Stimulated activated naive CD8-positive, alpha-beta T cell treated with anti-CD3 and anti-CD28 coated beads, Interleukin-15, Interleukin-2, amounts not matched to agents 100 U/mL and 50 U/mL, for 24 hours (primary cell): ENCODE results near the gene FUNDC1.
"Not testable (repeated sequence)": the region's sequence is repeated elsewhere in the genome, so short reads cannot be mapped to it uniquely, and the experiment has no call there.

Source experiments
- ATAC-seq: fragments of 150-1000 bp; cut with Tn5 transposase; one replicate; pipeline ENCODE4 v1.10.0; 2021
- DNase-seq: peaks from one replicate; pipeline ENCODE4 v3.0.0; 2021

FUNDC1 gene, protein sequence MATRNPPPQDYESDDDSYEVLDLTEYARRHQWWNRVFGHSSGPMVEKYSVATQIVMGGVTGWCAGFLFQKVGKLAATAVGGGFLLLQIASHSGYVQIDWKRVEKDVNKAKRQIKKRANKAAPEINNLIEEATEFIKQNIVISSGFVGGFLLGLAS

DNA sequence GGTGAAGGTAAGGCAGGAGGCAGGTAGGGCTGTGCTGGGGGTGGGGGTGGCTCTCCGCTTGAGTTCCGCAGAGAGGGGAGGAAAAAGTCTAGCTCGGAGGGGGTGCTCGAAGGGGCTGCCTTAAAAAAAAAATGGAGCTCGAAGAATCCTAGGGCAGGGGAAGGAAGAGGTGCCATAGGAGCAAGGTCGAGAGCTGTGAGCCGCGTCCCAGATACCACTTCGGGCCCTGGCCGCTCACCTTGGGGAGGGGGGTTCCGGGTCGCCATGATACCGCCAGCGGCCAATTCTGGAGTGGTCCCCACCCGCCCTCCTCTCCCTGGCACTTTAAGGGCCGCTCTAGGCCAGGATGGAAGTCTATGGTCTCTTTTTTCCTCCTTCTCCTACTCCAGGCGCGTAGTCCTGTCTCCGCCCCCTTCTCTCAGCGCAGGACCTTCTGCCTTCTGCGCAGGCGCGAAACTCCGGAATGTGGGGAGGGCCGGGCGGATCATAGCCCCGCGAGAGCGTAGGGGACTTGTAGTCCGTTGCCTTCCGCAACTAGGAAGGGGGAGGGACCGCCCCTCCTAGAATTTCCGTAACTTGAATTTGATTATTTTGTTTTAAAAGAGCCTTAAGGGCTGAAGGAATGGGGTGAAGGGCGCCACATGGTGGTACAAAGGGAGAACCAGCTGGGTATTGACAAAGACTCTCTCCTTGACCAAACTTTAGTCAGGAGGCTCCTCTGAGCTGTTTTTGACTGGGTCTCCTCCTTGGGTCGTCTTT is at the start of gene FUNDC1:
Gene FUNDC1, minus strand, starts transcription at position 293 of the 759 bp plus-strand sequence. Its CDS starts 27 bp downstream, at position 266.
- ATAC-seq (peak; percentile 99), DNase-seq (peak; percentile 88)

GRCh38 chrX:44585866-44586265 is 43.2 kb upstream of the FUNDC1 start:
- DNase-seq, result no peak
- ATAC-seq, result no peak

DNA sequence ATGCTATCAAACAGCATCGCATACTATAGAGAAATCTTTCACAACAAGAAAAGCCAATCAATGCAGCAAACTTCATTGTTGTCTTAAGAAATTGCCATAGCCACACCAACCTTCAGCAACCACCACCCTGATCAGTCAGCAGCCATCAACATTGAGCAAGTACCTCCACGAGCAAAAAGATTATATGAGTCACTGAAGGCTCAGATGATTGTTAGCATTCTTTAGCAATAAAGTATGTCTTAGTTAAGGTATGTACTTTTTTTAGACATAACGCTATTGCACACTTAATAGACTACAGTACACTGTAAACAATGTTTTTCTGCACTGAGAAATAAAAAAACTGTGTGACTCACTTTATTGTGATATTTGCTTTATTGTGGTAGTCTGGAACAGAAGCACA is 37.8 kb upstream of the FUNDC1 start:
- ATAC-seq, result no peak

GRCh38 chrX:44572340-44572938 is 29.8 kb upstream of the FUNDC1 start:
- no peak for ATAC-seq
- no peak for DNase-seq

More for the DNA sequence above, 37.8 kb upstream of the FUNDC1 start:
- no peak for DNase-seq

- no peak for ATAC-seq
- DNase-seq, result no peak
Measured at GRCh38 chrX:44570522-44570921, 27.9 kb upstream of the FUNDC1 start.

GRCh38 chrX:44569122-44569521 is 26.5 kb upstream of the FUNDC1 start:
- ATAC-seq (no peak), DNase-seq (no peak)

- ATAC-seq, result no peak
- no peak for DNase-seq
Measured at GRCh38 chrX:44568196-44568595, 25.5 kb upstream of the FUNDC1 start.

GRCh38 chrX:44561896-44562295 is 19.2 kb upstream of the FUNDC1 start:
- DNase-seq, ATAC-seq: not testable (repeated sequence)

- DNase-seq (no peak), ATAC-seq (no peak)
Measured at GRCh38 chrX:44550563-44550962, 7.9 kb upstream of the FUNDC1 start.

- not testable (repeated sequence) for DNase-seq, ATAC-seq
Measured at GRCh38 chrX:44545454-44545853, 2.8 kb upstream of the FUNDC1 start.

DNA sequence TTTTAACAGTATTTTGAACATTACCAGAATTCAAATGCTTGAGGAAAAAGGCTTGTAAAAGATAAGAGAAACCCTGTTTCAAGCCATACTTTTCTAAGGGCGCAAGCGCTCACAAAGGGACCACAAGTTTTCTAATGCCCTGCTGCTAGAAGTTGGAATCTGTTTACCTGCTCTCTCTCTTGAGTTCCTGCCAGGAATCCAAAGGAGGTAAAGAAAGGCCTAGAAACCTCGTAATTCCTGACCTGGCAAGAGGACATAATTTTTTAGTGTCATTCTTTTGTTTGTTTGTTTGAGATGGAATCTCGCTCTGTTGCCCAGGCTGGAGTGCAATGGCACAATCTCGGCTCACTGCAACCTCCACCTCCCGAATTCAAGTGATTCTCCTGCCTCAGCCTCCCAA is 1.4 kb upstream of the FUNDC1 start:
- ATAC-seq (no peak), DNase-seq (no peak)

DNA sequence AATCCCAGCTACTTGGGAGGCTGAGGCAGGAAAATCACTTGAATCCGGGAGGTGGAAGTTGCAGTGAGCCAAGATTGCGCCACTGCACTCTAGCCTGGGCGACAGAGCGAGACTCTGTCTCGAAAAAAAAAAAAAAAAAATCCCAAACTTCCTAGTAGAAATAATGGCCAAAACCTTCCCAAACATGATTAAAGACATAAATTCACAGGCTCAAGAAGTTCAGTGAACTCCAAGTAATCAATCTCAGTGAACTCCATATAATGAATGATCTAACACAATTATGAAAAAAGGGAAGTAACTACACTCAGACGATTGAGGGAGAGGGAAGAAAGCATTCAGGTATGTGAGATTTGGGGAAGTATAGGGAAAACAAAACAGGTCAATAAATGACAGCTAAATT is 6.5 kb downstream of the FUNDC1 start:
- ATAC-seq (no peak), DNase-seq (no peak)

DNA sequence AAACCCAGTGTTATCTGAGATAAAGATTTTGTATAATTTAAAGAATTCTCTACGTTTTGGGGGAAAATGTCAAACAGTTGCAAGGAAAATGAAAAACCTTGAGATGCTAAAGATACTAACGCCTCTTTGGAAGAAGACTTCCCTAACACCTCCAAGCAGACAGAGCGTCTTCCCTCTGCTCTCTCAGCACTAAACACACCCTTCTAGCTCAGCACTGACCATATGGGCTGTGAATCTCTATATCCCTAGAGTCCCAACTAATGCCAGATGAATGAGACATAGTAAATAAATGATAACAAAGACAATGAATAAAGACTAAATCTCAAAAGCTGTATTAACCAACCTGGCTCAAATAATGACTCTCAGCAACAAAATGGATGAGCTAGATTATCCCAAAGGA is 13.3 kb downstream of the FUNDC1 start:
- ATAC-seq (no peak), DNase-seq (no peak)

DNA sequence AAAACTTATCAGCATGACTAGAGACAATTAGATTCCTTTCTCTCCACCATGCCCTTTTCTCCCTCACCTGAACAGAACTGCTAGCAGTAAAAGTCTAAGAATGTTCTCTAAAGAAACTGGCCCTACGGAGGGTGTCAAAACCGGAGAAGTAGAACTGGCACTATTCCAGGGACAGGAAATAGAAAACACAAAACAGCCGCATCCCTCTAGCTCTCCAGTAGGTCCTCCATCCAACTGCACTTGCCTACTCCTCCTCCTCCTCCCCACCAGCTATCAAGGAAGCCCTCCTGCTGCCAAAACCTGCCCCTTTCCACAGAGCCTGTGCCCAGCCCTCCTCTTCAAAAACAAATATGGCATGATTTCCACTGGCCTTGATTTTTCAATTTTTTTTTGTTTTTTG is 28.4 kb downstream of the FUNDC1 start:
- no peak for ATAC-seq
- no peak for DNase-seq

- DNase-seq (peak; percentile 7), ATAC-seq (peak; percentile 91)
Measured at GRCh38 chrX:44507292-44507691, 35.4 kb downstream of the FUNDC1 start.

GRCh38 chrX:44506678-44507077 is 36.0 kb downstream of the FUNDC1 start:
- DNase-seq (no peak), ATAC-seq (no peak)

DNA sequence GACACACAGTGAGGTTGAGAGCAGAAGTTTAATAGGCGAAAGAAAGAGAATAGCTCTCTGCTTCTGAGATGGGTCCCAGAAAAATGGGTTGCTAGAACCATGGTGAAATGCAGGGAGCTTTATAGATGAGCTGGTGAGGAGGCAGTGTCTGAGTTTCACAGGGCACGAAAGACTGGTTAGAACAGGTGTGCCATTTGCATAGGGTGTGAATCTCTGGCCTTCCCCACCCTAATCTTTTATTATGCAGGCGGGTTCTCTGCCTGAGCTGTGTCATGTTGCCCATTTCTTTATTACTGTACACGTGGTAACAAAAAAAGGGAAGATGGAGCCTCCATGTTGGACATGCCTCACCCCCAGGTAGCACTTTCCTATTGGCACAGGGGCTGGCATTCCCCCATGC is 39.1 kb downstream of the FUNDC1 start:
- DNase-seq (no peak), ATAC-seq (no peak)

DNA sequence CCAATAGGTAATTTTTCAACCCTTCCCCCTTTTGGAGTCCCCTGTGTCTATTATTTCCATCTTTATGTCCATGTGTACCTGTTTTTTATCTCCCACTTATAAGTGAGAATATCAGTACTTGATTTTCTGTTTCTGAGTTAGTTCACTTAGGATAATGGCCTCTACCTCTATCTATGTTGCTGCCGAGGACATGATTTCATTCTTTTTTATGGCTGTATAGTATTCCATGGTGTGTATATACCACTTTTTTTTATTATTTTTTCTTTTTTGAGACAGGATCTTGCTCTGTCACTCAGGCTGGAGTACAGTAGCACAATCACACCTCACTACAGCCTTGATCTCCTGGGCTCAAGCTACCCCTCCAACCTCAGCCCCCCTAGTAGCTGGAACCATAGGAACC is 47.6 kb downstream of the FUNDC1 start:
- no peak for DNase-seq
- no peak for ATAC-seq

DNA sequence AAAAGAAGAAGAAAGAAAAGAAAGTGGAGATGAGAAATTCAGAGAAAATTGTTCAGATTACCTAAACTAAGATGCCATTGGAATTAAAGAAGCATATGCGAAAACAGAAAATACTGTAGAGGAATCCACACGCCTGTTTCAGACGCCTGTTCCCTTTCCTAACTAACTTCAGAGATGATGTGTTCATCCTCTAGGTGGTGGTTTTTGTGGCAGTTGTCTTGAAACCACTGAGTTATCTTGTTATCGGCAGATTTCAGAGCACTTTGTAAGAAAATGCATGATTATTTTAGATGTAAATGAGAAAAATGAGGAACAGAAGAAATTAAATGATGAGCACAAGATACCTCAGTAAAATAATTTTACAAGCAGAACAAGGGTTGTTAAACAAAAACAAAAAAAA is 48.3 kb downstream of the FUNDC1 start:
- DNase-seq, result no peak
- no peak for ATAC-seq

- DNase-seq (no peak), ATAC-seq (no peak)
Measured at GRCh38 chrX:44489515-44489914, 53.1 kb downstream of the FUNDC1 start.

DNA sequence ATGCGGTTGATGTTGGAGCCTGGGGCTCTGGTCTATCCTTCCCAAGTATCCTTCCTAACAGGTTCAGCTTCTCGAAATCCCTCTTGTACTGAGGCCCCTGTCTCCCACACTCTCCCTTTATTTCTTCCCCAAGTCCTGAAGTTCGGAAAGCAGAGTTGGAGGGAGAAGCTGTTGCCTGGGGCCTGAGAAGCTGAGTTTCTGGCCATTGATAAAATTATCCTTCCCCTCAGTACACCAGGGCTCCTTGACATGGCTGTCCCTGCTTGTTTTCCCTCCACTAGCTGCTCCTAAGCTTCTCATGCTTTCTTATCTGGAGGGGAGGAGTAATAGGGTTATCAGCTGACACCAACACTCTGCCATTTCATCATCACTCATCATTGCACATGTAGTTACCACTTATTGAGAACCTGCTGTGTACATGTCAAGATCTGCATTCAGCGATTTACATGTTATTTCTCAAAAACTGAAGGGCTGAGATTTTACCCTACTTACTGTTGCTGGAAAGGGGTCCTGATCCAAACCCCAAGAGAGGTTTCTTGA is 58.0 kb downstream of the FUNDC1 start:
- DNase-seq, result no peak
- no peak for ATAC-seq

- no peak for DNase-seq
- ATAC-seq, result no peak
Measured at GRCh38 chrX:44483965-44484606, 58.6 kb downstream of the FUNDC1 start.

GRCh38 chrX:44482575-44482974 is 60.1 kb downstream of the FUNDC1 start:
- ATAC-seq (no peak), DNase-seq (no peak)
